Skeletal muscle cell (primary cell): ENCODE results near the gene MARS1.

Source experiments
- DNase-seq: peaks from one replicate; pipeline ENCODE4 v3.0.0-alpha.2; 2010; ENCODE audit warnings: low read depth
- H3K4me3 ChIP-seq: 2 replicates; pipeline ENCODE4 v1.5.1; 2011; ENCODE audit warnings: low read depth, mild to moderate bottlenecking, control low read depth, low read length, moderate library complexity

Gene MARS1

GRCh38 chr12:57456145-57456700 lies 31.6 kb upstream of the MARS1 start:
- no peak for DNase-seq
- H3K4me3 ChIP-seq = peak overlapping the region; percentile 33

- H3K4me3 ChIP-seq = no peak overlapping the region
- DNase-seq = no peak
Measured at GRCh38 chr12:57456737-57457490, 31.0 kb upstream of the MARS1 start.

GRCh38 chr12:57458665-57459054 lies 29.2 kb upstream of the MARS1 start:
- peak overlapping the region; percentile 74 for H3K4me3 ChIP-seq
- DNase-seq = no peak

- peak overlapping the region; percentile 74 for H3K4me3 ChIP-seq
- DNase-seq = peak; percentile 89
Measured at GRCh38 chr12:57459055-57459749, 28.7 kb upstream of the MARS1 start.

- peak within 1 kb of the TSS; percentile 74 for H3K4me3 ChIP-seq
- DNase-seq = no peak
Measured at GRCh38 chr12:57459750-57460467, 28.0 kb upstream of the MARS1 start, which contains the start of gene GLI1. TSS of gene GLI1 (plus strand) at chr12:57459785. CDS start at chr12:57463692, 3,907 bp downstream.

- H3K4me3 ChIP-seq = peak overlapping the region; percentile 74
- no peak for DNase-seq
Measured at GRCh38 chr12:57460468-57460784, 27.4 kb upstream of the MARS1 start.

GRCh38 chr12:57460841-57461275 lies 27.0 kb upstream of the MARS1 start:
- peak overlapping the region; percentile 74 for H3K4me3 ChIP-seq
- DNase-seq = no peak

- H3K4me3 ChIP-seq = peak overlapping the region; percentile 74
- no peak for DNase-seq
Measured at GRCh38 chr12:57461276-57461916, 26.5 kb upstream of the MARS1 start.

GRCh38 chr12:57461917-57462250 lies 26.0 kb upstream of the MARS1 start:
- peak overlapping the region; percentile 74 for H3K4me3 ChIP-seq
- no peak for DNase-seq

- peak; percentile 54 for DNase-seq
- H3K4me3 ChIP-seq = peak overlapping the region; percentile 74
Measured at GRCh38 chr12:57462251-57462911, 25.5 kb upstream of the MARS1 start.

GRCh38 chr12:57462912-57463253 lies 25.0 kb upstream of the MARS1 start:
- no peak for DNase-seq
- no peak overlapping the region for H3K4me3 ChIP-seq

GRCh38 chr12:57464569-57464968 lies 23.3 kb upstream of the MARS1 start:
- DNase-seq = no peak
- no peak overlapping the region for H3K4me3 ChIP-seq

- DNase-seq = no peak
- no peak overlapping the region for H3K4me3 ChIP-seq
Measured at GRCh38 chr12:57465030-57465746, 22.7 kb upstream of the MARS1 start.

- no peak for DNase-seq
- H3K4me3 ChIP-seq = no peak overlapping the region
Measured at GRCh38 chr12:57465747-57466505, 21.9 kb upstream of the MARS1 start.

GRCh38 chr12:57467212-57467874 lies 20.5 kb upstream of the MARS1 start:
- no peak overlapping the region for H3K4me3 ChIP-seq
- no peak for DNase-seq

GRCh38 chr12:57467915-57468314 lies 20.0 kb upstream of the MARS1 start:
- DNase-seq = no peak
- no peak overlapping the region for H3K4me3 ChIP-seq

- no peak overlapping the region for H3K4me3 ChIP-seq
- DNase-seq = no peak
Measured at GRCh38 chr12:57469296-57470164, 18.3 kb upstream of the MARS1 start.
